Mammary epithelial cell (primary cell): ENCODE data around the gene SNU13.

Experiments used
- CTCF ChIP-seq, 2 donors: IDR thresholded peaks in 1 of 2; conservative IDR thresholded peaks in 1 of 2; 2 replicates each; pipeline ENCODE4 v1.5.1; 2011 to 2012; ENCODE audit warnings: inconsistent platforms in 2 of 2, low read length in 2 of 2, mild to moderate bottlenecking in 2 of 2, control low read depth in 1 of 2, low read depth in 1 of 2; ENCODE audit not compliant: insufficient read depth in 1 of 2; ENCODE audit errors: extremely low read depth in 1 of 2
- EZH2 ChIP-seq: IDR thresholded peaks from 2 replicates; pipeline ENCODE4 v1.6.1; 2012; ENCODE audit warnings: low read length, inconsistent platforms, borderline replicate concordance

- TF ChIP-seq EZH2 (no peak), CTCF (conservative IDR thresholded peaks at IDR 0.05 in 1 of 2, IDR thresholded peaks at IDR 0.05 in 1 of 2; ENCODE audit: extremely low read depth in 1 of 2, insufficient read depth in 1 of 2, low read depth in 1 of 2, low read length in 2 of 2) (no peak)
Observed at GRCh38 chr22:41676134-41676533, 12.5 kb downstream of the SNU13 start.
